Heart right ventricle (tissue), 16 donors: ENCODE data around the gene RASA1. TPM values are rescaled to one million over a fixed set of nuclear protein-coding genes. Genes with fewer than 3 reads are reported as not detected.
A peak's percentile ranks its signal among the peaks of the same experiment; 100 is the strongest.

Source experiments
- ATAC-seq, 8 donors: fragments of 200-7000 bp; cut with Tn5 transposase; one replicate each; pipeline ENCODE4 v1.9.1; 2020; ENCODE audit warnings: mild to moderate bottlenecking in 8 of 8, moderate library complexity in 8 of 8, moderate number of reproducible peaks in 1 of 8
- DNase-seq, 2 donors: peaks; one replicate each; pipeline ENCODE4 v3.0.0-alpha.2; 2020
- H3K27ac ChIP-seq, 10 donors: fragments of 200-600 bp; sonication (generic) in 2 of 10; one replicate each; pipeline versions ENCODE4 v1.5.0 to v1.8.0; 2020 to 2022; ENCODE audit warnings: mild to moderate bottlenecking in 3 of 10
- H3K27me3 ChIP-seq, 7 donors: fragments of 200-600 bp; one replicate each; pipeline ENCODE4 v1.8.0; 2021 to 2022; ENCODE audit warnings: mild to moderate bottlenecking in 2 of 7
- H3K36me3 ChIP-seq, 9 donors: fragments of 200-600 bp; sonication (generic) in 1 of 9; one replicate each; pipeline versions ENCODE4 v1.5.0 to v1.8.0; 2020 to 2022; ENCODE audit warnings: mild to moderate bottlenecking in 2 of 9
- H3K4me1 ChIP-seq, 9 donors: fragments of 200-600 bp; sonication (generic) in 1 of 9; one replicate each; pipeline versions ENCODE4 v1.5.0 to v1.8.0; 2020 to 2022; ENCODE audit warnings: mild to moderate bottlenecking in 4 of 9
- H3K4me3 ChIP-seq, 10 donors: fragments of 200-600 bp; sonication (generic) in 2 of 10; one replicate each; pipeline versions ENCODE4 v1.5.0 to v1.8.0; 2020 to 2022; ENCODE audit warnings: mild to moderate bottlenecking in 7 of 10, moderate library complexity in 2 of 10
- H3K9me3 ChIP-seq, 11 donors: fragments of 200-600 bp in 10 of 11; sonication (generic) in 2 of 11; one replicate each; pipeline versions ENCODE4 v1.5.0 to v1.8.0; 2013 to 2022; ENCODE audit warnings: mild to moderate bottlenecking in 2 of 11, control low read depth in 1 of 11, moderate library complexity in 1 of 11
- WGBS, 2 donors: extraction: QIAGEN DNeasy Blood & Tissue Kit; methylation state at CpG; one replicate each; pipeline ENCODE4 v1.1.7; 2013; ENCODE audit warnings: inconsistent platforms in 1 of 2; 5-methylcytosine and 5-hydroxymethylcytosine counted together
- intact Hi-C, 10 donors: fragments of 100-400 bp; cut with DNase I; formaldehyde crosslinking; loops; one replicate each; pipeline versions ENCODE4 v1.11.1 to v1.14.2; 2022
- polyA plus RNA-seq, 2 donors: library from polyadenylated mRNA; stranded (reverse); fragments of 200-250 nt; gene quantifications; one replicate each; pipeline ENCODE4 v1.2.3, GENCODE V29; 2013
- total RNA-seq, 10 donors: library from RNA; stranded (reverse); fragmentation: NEBNext Ultra II Directional in 3 of 10; extraction: Animal tissue kit (Norgen Biotek cat#: 25700) in 3 of 10; gene quantifications; one replicate each; pipeline versions ENCODE4 v1.2.1 to v1.2.4, GENCODE V29; 2021 to 2023
- TF ChIP-seq, protein P1 (sequence below), 9 donors: fragments of 200-600 bp; sonication (generic) in 2 of 9; IDR thresholded peaks; one replicate each; pipeline versions ENCODE4 v1.5.0 to v1.8.0; 2021 to 2022; ENCODE audit warnings: antibody characterized with exemption in 9 of 9, mild to moderate bottlenecking in 5 of 9, moderate library complexity in 1 of 9
- donor health status: Arrhythmogenic right ventricular cardiomyopathy.
- donor health status: ischemic (EF 13 %, LVEDD 7.1; RV severe dilation, severe dysfunction).
- donor health status: healthy with polysubstance abuse.
- donor health status: DM: no; HTN: yes; CAD: no.
- donor health status: DM: no; HTN: no; CAD: no.
- donor health status: ischemic (EF 25% LVEDD 6.9; RV normal size, moderate dysfunction).
- donor health status: ischemic (EF 25% LVEDD 5.7; RV mildly dilated, moderate dysfunction).
- donor health status: healthy.
- donor health status: DM: yes; HTN: yes; CAD: no.
- donor health status: Ischemic cardiomyopathy.
- donor health status: ischemic (EF 35%, LVEDD 5.7; RV mildly dilated, moderate dysfunction).
- donor health status: nonischemic (EF 11% LVEDD 7.7; RV severe dilation, severe dysfunction).
- donor health status: DM: yes; HTN: yes; CAD: no.
- donor health status: PGD.
- donor health status: ischemic (EF 29% LVEDD 5.4; RV normal size, mild dysfunction).
- donor health status: nonischemic (EF 23%, LVEDD 6.1; RV moderate dilation, normal function).

RASA1 gene
- total and polyA plus RNA-seq, 12 donors, result 6.5 to 21.0 (median 17.7) TPM

DNA sequence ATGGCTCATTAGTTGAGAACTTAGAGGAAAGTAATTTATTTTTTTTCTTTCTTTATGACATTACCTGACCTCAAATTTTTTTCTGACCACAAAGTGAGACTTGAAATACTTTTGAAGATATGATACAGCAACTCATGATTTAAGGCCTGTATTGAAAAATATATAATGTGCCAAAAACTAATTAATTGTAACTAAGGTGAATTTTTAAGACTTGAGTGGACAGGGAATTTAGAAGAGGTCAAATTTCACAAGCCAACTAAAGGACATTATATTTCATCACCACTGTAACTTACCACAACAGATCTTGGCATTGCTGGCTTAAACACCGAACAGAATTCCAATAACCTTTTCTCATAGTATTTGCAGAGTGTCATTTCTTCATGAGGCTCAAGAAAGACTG is 143.2 kb downstream of the RASA1 start:
- no peaks in the 10 kb centered on the region for H3K27me3 ChIP-seq
- intact Hi-C loops, result loop anchor here in 3 of 10 donors (2.0 to 10.0 kb wide), 3 partner anchors 64 to 146 kb away; partner anchors contain the start of gene RASA1 (in 2 of the 3)
- H3K4me1 ChIP-seq, result peaks cover 0 to 50% (median 19%) of the 10 kb centered on the region in 9 donors
- ATAC-seq, result no peak
- H3K9me3 ChIP-seq, result no peaks in the 10 kb centered on the region
- 69% methylated on average over 1 of the region's 1 CpG for WGBS, 2 donors
- H3K4me3 ChIP-seq, result peak overlapping the region in 2 of 10 donors; percentile 79 to 87
- peaks cover 0 to 53% (median 28%) of the 10 kb centered on the region in 9 donors for H3K36me3 ChIP-seq
- TF ChIP-seq, protein P1, sequence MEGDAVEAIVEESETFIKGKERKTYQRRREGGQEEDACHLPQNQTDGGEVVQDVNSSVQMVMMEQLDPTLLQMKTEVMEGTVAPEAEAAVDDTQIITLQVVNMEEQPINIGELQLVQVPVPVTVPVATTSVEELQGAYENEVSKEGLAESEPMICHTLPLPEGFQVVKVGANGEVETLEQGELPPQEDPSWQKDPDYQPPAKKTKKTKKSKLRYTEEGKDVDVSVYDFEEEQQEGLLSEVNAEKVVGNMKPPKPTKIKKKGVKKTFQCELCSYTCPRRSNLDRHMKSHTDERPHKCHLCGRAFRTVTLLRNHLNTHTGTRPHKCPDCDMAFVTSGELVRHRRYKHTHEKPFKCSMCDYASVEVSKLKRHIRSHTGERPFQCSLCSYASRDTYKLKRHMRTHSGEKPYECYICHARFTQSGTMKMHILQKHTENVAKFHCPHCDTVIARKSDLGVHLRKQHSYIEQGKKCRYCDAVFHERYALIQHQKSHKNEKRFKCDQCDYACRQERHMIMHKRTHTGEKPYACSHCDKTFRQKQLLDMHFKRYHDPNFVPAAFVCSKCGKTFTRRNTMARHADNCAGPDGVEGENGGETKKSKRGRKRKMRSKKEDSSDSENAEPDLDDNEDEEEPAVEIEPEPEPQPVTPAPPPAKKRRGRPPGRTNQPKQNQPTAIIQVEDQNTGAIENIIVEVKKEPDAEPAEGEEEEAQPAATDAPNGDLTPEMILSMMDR (IDR thresholded peaks at IDR 0.05), result no peak
- H3K27ac ChIP-seq, result peak overlapping the region in 1 of 10 donors; percentile 98
- no peak for DNase-seq

DNA sequence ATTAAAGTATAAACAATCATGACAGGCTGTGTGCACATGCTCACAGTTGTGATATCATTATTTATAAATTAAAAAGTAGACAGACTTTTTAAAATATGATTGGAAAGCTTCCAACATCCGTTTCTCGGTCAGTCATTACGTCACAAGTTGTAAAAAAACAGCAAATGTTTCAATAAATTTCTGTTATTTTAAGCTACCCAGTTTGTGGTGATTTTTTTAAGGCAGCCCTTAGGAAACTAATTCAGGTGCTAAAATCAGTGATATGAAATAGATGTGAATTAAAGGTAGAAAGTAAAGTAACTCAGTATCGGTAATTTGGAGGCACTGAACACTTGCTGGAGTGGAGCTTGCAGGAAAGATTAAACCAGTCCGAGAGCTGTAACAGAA is 143.9 kb downstream of the RASA1 start:
- WGBS, 2 donors, result 15 to 20% methylated on average over 5 of the region's 5 CpGs
- no peak for DNase-seq
- Histone ChIP-seq H3K27me3 (no peaks in the 10 kb centered on the region), H3K4me1 (peaks cover 0 to 46% (median 16%) of the 10 kb centered on the region in 9 donors), H3K9me3 (no peaks in the 10 kb centered on the region), H3K36me3 (peaks cover 0 to 46% (median 26%) of the 10 kb centered on the region in 9 donors), H3K27ac (peak overlapping the region in 8 of 10 donors; percentile 98 to 100 (median 98)), H3K4me3 (peak overlapping the region; percentile 77 to 98 (median 87))
- no peak for ATAC-seq
- TF ChIP-seq, protein P1 (IDR thresholded peaks at IDR 0.05), result no peak
- intact Hi-C loops, result loop anchor here in 3 of 10 donors (2.0 to 10.0 kb wide), 3 partner anchors 65 to 147 kb away; partner anchors contain the start of gene RASA1 (in 2 of the 3)

DNA sequence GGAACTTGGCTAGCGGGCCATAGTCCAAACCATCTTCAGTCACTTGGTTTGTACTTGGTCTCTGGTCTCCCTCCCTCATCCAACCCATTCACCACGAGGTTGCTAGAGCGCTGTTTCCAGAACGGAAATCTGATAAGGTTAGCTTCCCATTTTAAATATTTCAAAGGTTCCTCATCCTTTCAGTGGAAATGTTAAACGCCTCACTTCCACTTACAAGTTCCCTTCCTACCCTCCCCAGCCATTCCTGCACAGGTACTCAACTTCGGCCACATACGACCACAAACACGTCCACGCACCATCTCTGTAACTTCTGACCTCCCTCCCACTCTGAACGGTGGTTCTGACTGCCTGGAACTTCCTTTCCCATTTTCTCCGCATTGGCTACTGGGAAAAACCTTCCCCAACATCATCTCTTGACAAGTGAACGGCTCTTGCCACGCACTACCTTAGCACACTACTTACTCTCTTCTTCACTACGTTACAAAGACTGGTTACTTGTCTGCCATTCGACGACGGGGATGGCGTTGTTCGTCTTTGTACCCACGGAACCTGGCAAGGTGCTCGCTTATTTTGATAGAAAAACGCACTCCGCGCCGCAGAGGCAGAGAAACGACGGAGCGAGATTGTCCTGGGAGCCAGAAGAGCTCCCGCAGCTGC is 144.4 kb downstream of the RASA1 start:
- 0% methylated on average over 29 of the region's 29 CpGs for WGBS, 2 donors
- no peaks in the 10 kb centered on the region for H3K27me3 ChIP-seq
- H3K9me3 ChIP-seq, result no peaks in the 10 kb centered on the region
- intact Hi-C loops, result loop anchor here in 3 of 10 donors (2.0 to 10.0 kb wide), 3 partner anchors 65 to 147 kb away; partner anchors contain the start of gene RASA1 (in 2 of the 3)
- H3K36me3 ChIP-seq, result peaks cover 0 to 41% (median 23%) of the 10 kb centered on the region in 9 donors
- H3K27ac ChIP-seq, result peak overlapping the region; percentile 96 to 100 (median 98)
- H3K4me3 ChIP-seq, result peak overlapping the region; percentile 77 to 98 (median 87)
- TF ChIP-seq, protein P1 (IDR thresholded peaks at IDR 0.05), result no peak
- peak; percentile 20 to 71 (median 49) for ATAC-seq
- peak in 1 of 2 donors; percentile 36 for DNase-seq
- H3K4me1 ChIP-seq, result peaks cover 0 to 46% (median 16%) of the 10 kb centered on the region in 9 donors

DNA sequence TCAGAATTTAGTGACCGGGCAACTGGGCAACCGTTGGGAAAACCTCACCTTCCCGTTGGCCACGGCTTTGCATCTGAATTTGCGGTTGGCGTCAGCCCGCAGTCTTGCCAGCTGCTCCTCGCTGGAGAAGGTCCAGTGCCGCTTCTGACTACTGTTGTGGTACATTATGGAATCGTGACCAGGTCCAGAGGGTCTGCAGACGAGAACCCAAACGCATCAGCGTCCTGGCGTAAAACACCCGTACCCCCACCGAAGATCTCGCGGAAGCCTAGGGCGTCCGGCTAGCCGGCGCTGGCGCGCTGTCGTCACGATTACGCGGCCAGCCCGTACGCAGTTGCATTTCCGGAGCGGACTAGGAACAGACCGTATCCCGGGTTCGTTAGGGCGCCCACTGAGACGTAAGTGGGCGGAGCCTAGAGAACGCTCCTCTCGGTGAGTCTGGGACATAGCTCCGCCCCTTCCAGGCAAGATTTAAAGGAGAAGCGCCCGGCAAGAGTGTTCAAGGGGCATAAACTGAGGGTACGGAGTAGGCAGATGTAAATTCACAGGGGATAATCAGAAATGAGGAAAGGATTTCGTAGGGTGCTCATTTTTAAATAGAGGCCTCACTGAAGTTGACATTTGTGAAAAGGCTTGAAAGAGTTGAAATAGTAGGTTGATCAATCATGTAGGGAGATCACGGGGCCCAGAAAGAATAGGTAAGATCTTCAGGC is 145.1 kb downstream of the RASA1 start, which contains the start of gene CCNH:
Gene CCNH (minus strand): TSS at position 301 of the 713 bp plus-strand sequence. CDS start 136 bp downstream, at position 165.
- peak; percentile 98 to 100 (median 99) for ATAC-seq
- no peaks in the 10 kb centered on the region for H3K9me3 ChIP-seq
- H3K27ac ChIP-seq, result peak within 1 kb of the TSS; percentile 96 to 100 (median 98)
- WGBS, 2 donors, result 1% methylated on average over 46 of the region's 46 CpGs
- TF ChIP-seq, protein P1 (IDR thresholded peaks at IDR 0.05), result peak in 2 of 9 donors; percentile 6 to 10
- peaks cover 0 to 34% (median 16%) of the 10 kb centered on the region in 9 donors for H3K36me3 ChIP-seq
- H3K27me3 ChIP-seq, result no peaks in the 10 kb centered on the region
- peaks cover 0 to 43% (median 16%) of the 10 kb centered on the region in 9 donors for H3K4me1 ChIP-seq
- peak; percentile 95 to 99 for DNase-seq
- peak within 1 kb of the TSS; percentile 77 to 98 (median 87) for H3K4me3 ChIP-seq
- intact Hi-C loops, result loop anchor here in 2 of 10 donors (5.0 to 10.0 kb wide), 2 partner anchors 145 to 148 kb away; partner anchors contain the start of gene RASA1 (in 2 of the 2)
